CD4-positive, alpha-beta T cell treated with Interleukin-4 for 4 hours (primary cell): ENCODE data around the gene ADGRB2.

ENCODE experiments used
- DNase-seq: peaks from one replicate; pipeline ENCODE4 v3.0.0-alpha.2; 2020

ADGRB2 gene

GRCh38 chr1:31764312-31765040 is at the start of gene ADGRB2:
ADGRB2 (minus strand) TSS chr1:31764340; CDS start chr1:31757221, 7,119 bp downstream.
- DNase-seq = no peak

GRCh38 chr1:31812158-31812829 is 48.2 kb upstream of the ADGRB2 start:
- DNase-seq = no peak

GRCh38 chr1:31811605-31812004 is 47.5 kb upstream of the ADGRB2 start:
- no peak for DNase-seq

GRCh38 chr1:31809698-31810097 is 45.6 kb upstream of the ADGRB2 start:
- DNase-seq = no peak

GRCh38 chr1:31807273-31808048 is 43.3 kb upstream of the ADGRB2 start:
- no peak for DNase-seq

- no peak for DNase-seq
Observed at GRCh38 chr1:31805318-31805717, 41.2 kb upstream of the ADGRB2 start.

GRCh38 chr1:31804098-31804497 is 40.0 kb upstream of the ADGRB2 start:
- no peak for DNase-seq

GRCh38 chr1:31803610-31804009 is 39.5 kb upstream of the ADGRB2 start:
- no peak for DNase-seq

- no peak for DNase-seq
Observed at GRCh38 chr1:31802190-31803150, 38.3 kb upstream of the ADGRB2 start.

GRCh38 chr1:31801458-31801857 is 37.3 kb upstream of the ADGRB2 start:
- no peak for DNase-seq

GRCh38 chr1:31800674-31800967 is 36.5 kb upstream of the ADGRB2 start:
- DNase-seq = no peak

GRCh38 chr1:31799895-31800673 is 35.9 kb upstream of the ADGRB2 start:
- DNase-seq = no peak

GRCh38 chr1:31799196-31799894 is 35.2 kb upstream of the ADGRB2 start:
- no peak for DNase-seq

- DNase-seq = no peak
Observed at GRCh38 chr1:31798433-31799195, 34.5 kb upstream of the ADGRB2 start.

- DNase-seq = no peak
Observed at GRCh38 chr1:31798086-31798432, 33.9 kb upstream of the ADGRB2 start.

- DNase-seq = no peak
Observed at GRCh38 chr1:31797216-31797615, 33.1 kb upstream of the ADGRB2 start.

- no peak for DNase-seq
Observed at GRCh38 chr1:31796707-31797106, 32.6 kb upstream of the ADGRB2 start.

- DNase-seq = no peak
Observed at GRCh38 chr1:31795801-31796621, 31.9 kb upstream of the ADGRB2 start.

- no peak for DNase-seq
Observed at GRCh38 chr1:31795096-31795675, 31.0 kb upstream of the ADGRB2 start.
